ENCODE measurements around the gene CLEC20A. TPM values are rescaled to one million over a fixed set of nuclear protein-coding genes. Genes with fewer than 3 reads are reported as not detected.
A peak's percentile ranks its signal among the peaks of the same experiment; 100 is the strongest.

CLEC20A gene
- total RNA-seq, 2 donors from 2014 or later = 0.33 to 1.5 TPM

- no peak overlapping the region for H3K4me3 ChIP-seq (ENCODE audit: low read length)
Observed at GRCh38 chr1:178532392-178532791, 35.6 kb upstream of the CLEC20A start.

GRCh38 chr1:178531887-178532286, 35.1 kb upstream of the CLEC20A start:
- H3K4me3 ChIP-seq (ENCODE audit: low read length) = no peak overlapping the region
- H3K9me3 ChIP-seq (ENCODE audit: control insufficient read depth, low read length) = no peaks in the 10 kb centered on the region
- Mint-ChIP-seq H3K27me3 (ENCODE audit: insufficient read depth) (no peaks in the 10 kb centered on the region), H3K4me1 (peaks cover 5% of the 10 kb centered on the region), H3K4me3 (no peak overlapping the region), H3K36me3 (ENCODE audit: low read depth) (no peaks in the 10 kb centered on the region), H3K27ac (no peak overlapping the region), H3K9me3 (no peaks in the 10 kb centered on the region)
- no peaks in the 10 kb centered on the region for H3K27me3 ChIP-seq (ENCODE audit: control insufficient read depth, insufficient read depth, low read length, poor library complexity, severe bottlenecking)
- DNase-seq = no peak
- no peak overlapping the region for H3K27ac ChIP-seq (ENCODE audit: low read depth, low read length)
- no peaks in the 10 kb centered on the region for H3K36me3 ChIP-seq (ENCODE audit: control insufficient read depth, insufficient read depth, low read length)
- WGBS, 2 experiments (ENCODE audit: insufficient coverage in 1 of 2, insufficient read length in 1 of 2) = 87 to 96% methylated on average over 4 to 10 of the region's 10 CpGs
- peaks cover 3% of the 10 kb centered on the region for H3K4me1 ChIP-seq (ENCODE audit: control insufficient read depth, insufficient read depth, low read length)
- H3K9ac ChIP-seq (ENCODE audit: extremely low read depth, low read length, poor library complexity, severe bottlenecking) = no peak overlapping the region
- no peak for TF ChIP-seq CTCF (conservative IDR thresholded peaks at IDR 0.05)

More at GRCh38 chr1:178532392-178532791, 35.6 kb upstream of the CLEC20A start:
- no peak overlapping the region for H3K9ac ChIP-seq (ENCODE audit: extremely low read depth, low read length, poor library complexity, severe bottlenecking)
- peaks cover 8% of the 10 kb centered on the region for H3K4me1 ChIP-seq (ENCODE audit: control insufficient read depth, insufficient read depth, low read length)
- H3K27me3 Mint-ChIP-seq (ENCODE audit: insufficient read depth) = no peaks in the 10 kb centered on the region
- peaks cover 10% of the 10 kb centered on the region for H3K4me1 Mint-ChIP-seq
- no peaks in the 10 kb centered on the region for H3K36me3 Mint-ChIP-seq (ENCODE audit: low read depth)
- H3K27ac Mint-ChIP-seq = no peak overlapping the region
- no peaks in the 10 kb centered on the region for H3K9me3 ChIP-seq (ENCODE audit: control insufficient read depth, low read length)
- 23% methylated on average over 13 of the region's 13 CpGs for WGBS, 2 experiments (ENCODE audit: insufficient coverage in 1 of 2, insufficient read length in 1 of 2)
- peak; percentile 94 for TF ChIP-seq CTCF (conservative IDR thresholded peaks at IDR 0.05)
- H3K4me3 Mint-ChIP-seq = no peak overlapping the region
- no peaks in the 10 kb centered on the region for H3K27me3 ChIP-seq (ENCODE audit: control insufficient read depth, insufficient read depth, low read length, poor library complexity, severe bottlenecking)
- H3K9me3 Mint-ChIP-seq = no peaks in the 10 kb centered on the region
- DNase-seq = peak; percentile 95
- H3K36me3 ChIP-seq (ENCODE audit: control insufficient read depth, insufficient read depth, low read length) = no peaks in the 10 kb centered on the region
- no peak overlapping the region for H3K27ac ChIP-seq (ENCODE audit: low read depth, low read length)

DNA sequence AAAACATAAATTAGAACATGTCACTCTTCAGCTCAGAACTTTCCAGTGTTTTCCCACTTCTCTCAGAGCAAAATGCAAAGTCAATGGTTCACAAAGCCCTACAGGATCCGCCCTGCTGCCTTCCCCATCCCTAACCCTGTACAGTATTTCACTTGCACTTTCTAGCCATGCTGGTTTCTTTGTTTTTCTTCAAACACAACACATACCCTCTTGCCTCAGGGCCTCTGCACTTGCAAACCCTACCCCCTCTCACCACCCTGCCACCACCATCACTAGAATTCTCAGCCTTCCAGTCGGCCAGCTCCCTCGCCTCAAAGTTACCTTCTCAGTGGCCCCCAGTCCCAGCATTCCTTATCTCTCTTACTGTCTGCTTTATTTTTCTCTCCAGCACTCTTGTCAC, 33.7 kb upstream of the CLEC20A start:
- H3K36me3 Mint-ChIP-seq (ENCODE audit: low read depth) = no peaks in the 10 kb centered on the region
- TF ChIP-seq CTCF (conservative IDR thresholded peaks at IDR 0.05) = no peak
- H3K9me3 ChIP-seq (ENCODE audit: control insufficient read depth, low read length) = no peaks in the 10 kb centered on the region
- H3K27ac Mint-ChIP-seq = no peak overlapping the region
- H3K27me3 ChIP-seq (ENCODE audit: control insufficient read depth, insufficient read depth, low read length, poor library complexity, severe bottlenecking) = no peaks in the 10 kb centered on the region
- H3K4me1 ChIP-seq (ENCODE audit: control insufficient read depth, insufficient read depth, low read length) = no peaks in the 10 kb centered on the region
- 90 to 100% methylated on average over 3 of the region's 3 CpGs for WGBS, 2 experiments (ENCODE audit: insufficient coverage in 1 of 2, insufficient read length in 1 of 2)
- no peak overlapping the region for H3K27ac ChIP-seq (ENCODE audit: low read depth, low read length)
- no peaks in the 10 kb centered on the region for H3K36me3 ChIP-seq (ENCODE audit: control insufficient read depth, insufficient read depth, low read length)
- DNase-seq = peak; percentile 26
- H3K9ac ChIP-seq (ENCODE audit: extremely low read depth, low read length, poor library complexity, severe bottlenecking) = no peak overlapping the region
- H3K9me3 Mint-ChIP-seq = no peaks in the 10 kb centered on the region
- no peak overlapping the region for H3K4me3 ChIP-seq (ENCODE audit: low read length)
- H3K4me3 Mint-ChIP-seq = no peak overlapping the region
- H3K27me3 Mint-ChIP-seq (ENCODE audit: insufficient read depth) = no peaks in the 10 kb centered on the region
- H3K4me1 Mint-ChIP-seq = no peaks in the 10 kb centered on the region

All from endodermal cell (in vitro differentiated cells).